PFSK-1 (cell line): ENCODE data around the gene NR1H4.

Experiments used
- FOXP2 ChIP-seq: optimal IDR thresholded peaks from 2 replicates; pipeline ENCODE3; 2011; ENCODE audit warnings: borderline replicate concordance, control low read depth, inconsistent platforms; ENCODE audit not compliant: insufficient read depth; ENCODE audit errors: extremely low read length, extremely low read depth
- POLR2AphosphoS5 ChIP-seq: IDR thresholded peaks from 2 replicates; pipeline ENCODE4 v1.6.1; 2012; ENCODE audit warnings: low read depth, mild to moderate bottlenecking, control low read depth, low read length, moderate library complexity
- REST ChIP-seq, 2 experiments: IDR thresholded peaks; 2 replicates each; pipeline versions ENCODE4 v1.6.1 to v1.8.0; 2011 to 2012; ENCODE audit warnings: low read depth in 2 of 2, low read length in 2 of 2, control low read depth in 1 of 2, inconsistent platforms in 1 of 2, mild to moderate bottlenecking in 1 of 2, moderate library complexity in 1 of 2; ENCODE audit not compliant: insufficient read depth in 1 of 2
- SIN3A ChIP-seq: IDR thresholded peaks from 2 replicates; pipeline ENCODE4 v1.6.1; 2012; ENCODE audit warnings: mild to moderate bottlenecking, low read length, moderate library complexity, borderline replicate concordance; ENCODE audit not compliant: insufficient read depth
- TAF1 ChIP-seq: IDR thresholded peaks from 2 replicates; pipeline ENCODE4 v1.6.1; 2012; ENCODE audit warnings: low read length, control low read depth, borderline replicate concordance; ENCODE audit not compliant: insufficient read depth

NR1H4 gene

GRCh38 chr12:100578923-100579322, 105.3 kb downstream of the NR1H4 start:
- TF ChIP-seq TAF1 (no peak), REST (IDR thresholded peaks at IDR 0.05; ENCODE audit: insufficient read depth in 1 of 2, low read depth in 2 of 2, low read length in 2 of 2) (no peak), SIN3A (no peak), POLR2AphosphoS5 (no peak), FOXP2 (no peak)

- TF ChIP-seq TAF1 (no peak), POLR2AphosphoS5 (no peak), REST (IDR thresholded peaks at IDR 0.05; ENCODE audit: insufficient read depth in 1 of 2, low read depth in 2 of 2, low read length in 2 of 2) (no peak), SIN3A (no peak), FOXP2 (no peak)
Measured at GRCh38 chr12:100579844-100580243, 106.2 kb downstream of the NR1H4 start.

GRCh38 chr12:100584256-100584655, 110.6 kb downstream of the NR1H4 start:
- no peak for TF ChIP-seq SIN3A
- TF ChIP-seq POLR2AphosphoS5 = no peak
- TF ChIP-seq TAF1 = no peak
- no peak for TF ChIP-seq FOXP2
- TF ChIP-seq REST (IDR thresholded peaks at IDR 0.05; ENCODE audit: insufficient read depth in 1 of 2, low read depth in 2 of 2, low read length in 2 of 2) = no peak

GRCh38 chr12:100591979-100592378, 118.3 kb downstream of the NR1H4 start:
- no peak for TF ChIP-seq SIN3A
- no peak for TF ChIP-seq POLR2AphosphoS5
- TF ChIP-seq REST (IDR thresholded peaks at IDR 0.05; ENCODE audit: insufficient read depth in 1 of 2, low read depth in 2 of 2, low read length in 2 of 2) = no peak
- no peak for TF ChIP-seq TAF1
- TF ChIP-seq FOXP2 = no peak

- no peak for TF ChIP-seq SIN3A
- no peak for TF ChIP-seq FOXP2
- no peak for TF ChIP-seq POLR2AphosphoS5
- TF ChIP-seq REST (IDR thresholded peaks at IDR 0.05; ENCODE audit: insufficient read depth in 1 of 2, low read depth in 2 of 2, low read length in 2 of 2) = no peak
- TF ChIP-seq TAF1 = no peak
Measured at GRCh38 chr12:100593490-100593889, 119.8 kb downstream of the NR1H4 start.
